HG03342 (cell line): ENCODE measurements around the gene ADGRA1.

ENCODE experiments used
- ATAC-seq: cut with Tn5 transposase; IDR thresholded peaks from one replicate; pipeline ENCODE4 v1.9.1; 2021; ENCODE audit warnings: mild to moderate bottlenecking, moderate library complexity; ENCODE audit not compliant: unreplicated experiment

The ADGRA1 gene

DNA sequence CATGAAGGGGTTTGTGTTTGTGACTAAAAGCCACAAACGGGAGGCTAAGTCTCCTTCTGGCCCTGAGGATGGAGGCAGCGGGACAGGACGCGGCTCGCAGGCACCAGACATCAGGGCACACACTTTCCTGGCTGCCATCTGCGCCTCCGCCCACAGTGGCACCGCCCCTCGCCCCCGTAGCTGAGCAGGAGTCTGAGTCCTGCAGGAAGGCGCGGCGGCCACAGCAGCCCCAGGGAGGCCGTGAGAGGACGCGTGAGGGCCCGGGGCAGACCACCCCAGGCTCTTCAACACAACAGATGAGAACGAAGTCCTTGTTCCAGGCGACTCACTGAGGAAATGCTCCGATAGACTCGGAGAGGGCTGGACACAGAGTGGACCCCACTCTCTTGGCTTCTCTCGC lies 6.6 kb downstream of the ADGRA1 start:
- ATAC-seq, result no peak

DNA sequence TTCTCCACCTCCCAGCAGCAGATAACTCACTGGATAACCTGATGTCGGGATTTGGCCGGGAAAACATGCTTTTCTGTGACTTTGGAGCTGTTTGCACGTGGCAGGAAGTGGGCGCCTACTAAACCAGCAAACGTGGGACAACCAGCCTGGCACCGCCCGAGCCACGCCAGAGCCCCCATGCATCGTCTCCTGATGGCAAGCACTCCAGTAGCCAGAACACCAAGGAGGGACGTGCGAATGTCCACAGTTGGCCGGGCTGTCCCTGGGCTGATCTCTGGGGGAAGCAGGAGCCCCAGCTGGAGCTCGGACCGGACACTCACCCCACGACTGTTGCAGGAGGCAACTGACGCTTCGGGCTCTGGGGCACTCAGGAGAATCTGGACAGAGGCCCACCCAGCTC lies 7.1 kb downstream of the ADGRA1 start:
- no peak for ATAC-seq

DNA sequence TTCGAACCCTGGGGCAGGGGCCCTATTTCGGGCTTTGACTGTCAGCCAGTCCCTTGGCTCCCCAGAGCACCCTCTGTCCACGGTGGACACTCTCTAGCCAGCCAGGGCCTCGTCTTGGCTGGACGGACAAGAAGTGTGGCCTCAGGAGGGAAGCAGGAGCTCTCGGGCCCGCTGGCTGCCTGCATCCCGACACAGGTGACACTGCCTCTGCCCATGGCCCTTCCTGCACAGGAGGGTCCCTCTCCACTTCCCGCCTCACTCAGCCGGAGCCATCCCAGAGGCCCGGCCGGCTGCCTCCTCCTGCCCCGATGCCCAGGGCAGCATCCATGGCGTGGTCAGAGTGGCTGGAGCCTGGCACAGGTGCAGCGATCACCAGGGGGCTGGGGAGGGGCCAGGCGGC lies 7.9 kb downstream of the ADGRA1 start:
- ATAC-seq, result no peak

DNA sequence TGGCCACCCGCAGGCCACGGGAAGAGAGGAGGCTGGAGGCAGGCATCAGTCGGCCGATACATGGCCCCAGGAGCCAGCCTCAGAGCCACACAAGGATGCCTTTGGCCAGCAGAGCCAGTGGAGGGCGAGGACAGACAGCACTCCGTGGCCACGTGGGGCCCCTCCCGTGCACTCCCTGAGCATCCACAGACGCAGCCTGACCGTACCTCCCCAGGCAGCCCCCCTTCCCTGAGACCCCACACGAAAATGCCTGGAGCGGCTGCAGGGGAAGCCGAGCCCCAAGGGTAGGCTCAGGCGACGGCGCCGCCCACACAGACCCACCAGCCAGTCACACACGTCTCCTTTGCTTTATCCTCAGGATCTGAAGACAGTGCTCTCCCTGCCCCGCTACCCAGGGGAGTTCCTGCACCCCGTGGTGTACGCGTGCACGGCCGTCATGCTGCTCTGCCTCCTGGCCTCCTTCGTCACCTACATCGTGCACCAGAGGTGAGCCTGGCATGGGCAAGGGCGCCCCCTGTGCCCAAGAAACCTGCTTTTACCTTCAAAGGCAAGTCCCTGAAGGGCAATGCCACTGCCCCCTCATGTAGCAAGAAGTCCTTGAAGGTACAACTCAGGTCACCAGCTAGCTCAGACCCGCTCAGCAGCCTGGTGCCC lies 9.0 kb downstream of the ADGRA1 start:
- no peak for ATAC-seq

DNA sequence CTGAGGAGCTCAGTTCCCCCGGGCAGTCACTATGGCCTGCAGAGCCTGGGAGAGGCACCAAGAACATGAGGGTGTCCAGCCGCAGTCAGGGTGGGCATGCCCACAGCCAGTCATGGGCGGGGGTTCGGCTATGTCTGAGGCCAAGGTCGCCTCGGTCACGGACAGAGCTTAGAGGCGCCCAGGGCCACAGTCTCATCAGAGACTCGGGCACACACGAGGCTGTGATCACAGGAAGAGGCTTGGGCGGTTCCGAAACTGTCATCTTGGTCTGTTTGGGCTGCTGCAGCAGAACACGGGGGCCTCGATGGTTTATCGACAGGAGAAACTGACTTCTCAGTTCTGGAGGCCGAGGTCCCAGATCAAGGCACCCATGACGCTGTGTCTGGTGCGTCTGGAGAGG lies 9.7 kb downstream of the ADGRA1 start:
- ATAC-seq, result no peak

DNA sequence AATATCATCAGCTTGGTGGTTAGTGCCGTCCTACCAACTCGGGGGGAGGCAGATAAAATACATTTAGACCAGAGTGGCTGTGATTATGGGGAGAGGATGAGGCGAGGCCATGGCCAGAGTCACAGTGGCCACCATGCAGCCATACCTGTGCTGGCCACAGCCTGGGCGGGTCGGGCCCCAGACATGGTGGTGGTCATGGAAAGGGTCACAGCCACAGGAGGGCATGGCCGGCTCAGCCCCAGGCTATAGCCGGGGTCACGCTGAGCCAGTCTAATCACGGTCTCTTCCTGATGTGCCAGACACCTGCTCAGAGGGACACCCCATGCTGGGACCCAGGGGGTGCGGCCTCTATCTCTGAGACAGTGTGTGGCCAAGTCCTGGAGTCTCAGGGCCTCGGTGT lies 10.2 kb downstream of the ADGRA1 start:
- ATAC-seq, result no peak

DNA sequence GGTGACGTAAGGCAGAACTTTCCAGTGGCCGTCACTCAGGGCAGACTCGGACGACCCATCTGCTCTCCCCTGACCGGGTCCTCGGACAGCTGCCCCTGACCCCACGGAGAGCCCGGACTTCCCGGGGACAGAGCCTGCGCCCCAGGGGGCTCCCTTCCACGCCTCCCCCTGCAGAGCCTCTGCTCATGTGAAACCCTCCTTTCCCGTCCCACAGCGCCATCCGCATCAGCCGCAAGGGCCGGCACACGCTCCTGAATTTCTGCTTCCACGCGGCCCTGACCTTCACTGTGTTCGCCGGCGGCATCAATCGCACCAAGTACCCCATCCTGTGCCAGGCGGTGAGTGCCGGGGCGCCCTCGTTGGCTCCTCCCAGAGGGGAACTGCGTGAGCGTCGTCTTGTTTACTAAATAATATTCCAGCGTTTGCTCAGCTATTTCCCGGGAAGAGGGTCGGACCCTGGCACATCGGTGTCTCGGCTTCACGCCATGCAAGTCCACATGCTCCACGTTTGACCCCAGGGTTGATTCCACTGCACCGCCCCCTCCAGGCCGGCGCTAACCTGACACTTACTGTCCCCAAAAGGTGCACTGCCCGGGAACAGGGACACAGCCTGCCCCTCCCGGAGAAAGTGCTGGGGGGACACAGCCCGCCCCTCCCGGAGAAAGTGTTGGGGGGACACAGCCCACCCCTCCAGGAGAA lies 10.9 kb downstream of the ADGRA1 start:
- ATAC-seq, result no peak

DNA sequence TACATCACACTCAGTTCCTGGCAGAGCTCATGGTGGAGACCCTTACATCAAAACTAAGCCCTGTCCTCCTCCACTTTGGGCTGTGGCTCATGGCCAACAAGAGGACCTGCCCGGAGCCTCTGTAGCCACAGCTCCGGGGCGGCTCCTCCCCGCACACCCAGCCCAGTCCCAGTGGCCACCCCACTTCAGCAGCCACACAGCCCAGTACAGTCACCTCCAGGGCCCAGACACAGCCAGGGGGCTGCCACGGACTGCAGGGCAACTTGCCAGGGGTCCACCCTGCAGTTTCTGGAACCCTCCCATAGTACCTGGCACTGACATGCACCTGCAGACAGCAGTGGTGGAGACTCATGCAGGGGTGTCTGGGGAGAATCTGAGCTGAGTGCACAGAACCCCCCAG lies 11.8 kb downstream of the ADGRA1 start:
- no peak for ATAC-seq

DNA sequence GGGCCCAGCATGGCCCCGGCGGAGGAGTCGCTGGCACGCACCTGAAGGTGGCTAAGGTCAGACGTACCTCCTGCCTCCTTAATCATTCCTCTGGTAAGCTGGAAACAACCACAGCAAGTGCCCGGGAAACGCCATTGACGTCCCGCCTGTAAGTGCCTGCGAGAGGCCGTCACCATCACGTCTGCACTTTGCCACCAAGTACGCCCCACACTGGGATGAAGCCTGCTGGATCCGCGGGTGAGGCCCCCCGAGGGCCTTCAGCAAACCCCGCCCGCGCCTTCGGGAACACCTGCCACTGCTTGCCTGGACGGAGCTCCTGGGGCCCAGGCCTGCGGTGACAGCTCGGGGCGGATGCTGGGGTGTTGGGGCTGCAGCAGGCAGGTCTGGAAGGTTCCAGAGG lies 12.5 kb downstream of the ADGRA1 start:
- ATAC-seq, result no peak

DNA sequence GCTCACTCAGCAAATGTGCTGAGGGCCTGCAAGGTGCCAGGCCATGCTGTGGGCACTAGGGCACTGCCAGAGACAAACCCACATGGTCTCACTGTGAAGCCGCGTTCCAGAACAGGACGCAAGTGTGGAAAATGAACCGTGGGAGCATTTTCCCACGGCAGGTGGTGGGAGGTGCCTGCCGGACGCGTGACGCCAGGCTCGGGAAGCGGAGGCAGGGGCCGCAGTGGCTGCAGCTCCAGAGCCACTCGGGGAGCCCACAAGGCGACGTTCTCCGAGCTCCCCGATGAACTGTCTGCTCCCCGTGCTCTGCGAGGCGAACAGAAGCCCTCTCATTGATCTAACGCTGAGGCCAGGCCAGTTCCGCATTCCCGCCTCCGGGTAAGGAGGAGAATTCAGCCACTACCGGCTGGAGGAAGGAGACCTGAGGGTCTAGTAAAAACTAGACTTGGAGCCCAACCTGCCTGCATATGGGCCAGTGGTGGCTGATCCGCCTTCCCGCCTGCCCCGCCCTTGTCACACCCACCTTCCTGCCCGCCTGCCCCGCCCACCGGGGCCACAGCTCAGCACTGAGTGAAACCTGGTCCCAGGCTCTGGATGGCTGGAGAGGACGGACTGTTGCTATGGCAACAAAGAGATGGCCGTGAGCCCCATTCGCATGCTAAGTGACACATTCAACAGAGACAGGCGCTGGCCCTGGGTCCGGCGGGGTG lies 13.1 kb downstream of the ADGRA1 start:
- no peak for ATAC-seq

DNA sequence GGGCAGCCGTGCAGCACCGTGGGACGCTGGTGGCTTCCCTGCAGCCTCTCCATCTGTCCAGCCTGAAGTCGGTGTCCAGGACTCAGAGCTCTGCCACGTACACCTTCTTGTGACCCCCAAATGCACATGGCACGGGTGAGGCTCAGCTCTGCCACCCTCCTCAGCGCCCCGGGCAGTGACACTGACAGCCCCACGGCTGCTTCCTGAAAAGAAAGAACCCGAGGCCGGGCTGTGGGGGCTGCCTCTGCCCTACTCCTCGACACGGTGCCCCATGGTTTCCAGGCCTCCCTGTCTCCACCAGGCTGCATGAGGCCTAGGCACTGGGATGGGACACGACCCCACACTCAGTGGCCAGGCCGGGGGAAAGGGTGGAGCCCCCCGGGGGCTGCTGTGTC lies 13.7 kb downstream of the ADGRA1 start:
- no peak for ATAC-seq

DNA sequence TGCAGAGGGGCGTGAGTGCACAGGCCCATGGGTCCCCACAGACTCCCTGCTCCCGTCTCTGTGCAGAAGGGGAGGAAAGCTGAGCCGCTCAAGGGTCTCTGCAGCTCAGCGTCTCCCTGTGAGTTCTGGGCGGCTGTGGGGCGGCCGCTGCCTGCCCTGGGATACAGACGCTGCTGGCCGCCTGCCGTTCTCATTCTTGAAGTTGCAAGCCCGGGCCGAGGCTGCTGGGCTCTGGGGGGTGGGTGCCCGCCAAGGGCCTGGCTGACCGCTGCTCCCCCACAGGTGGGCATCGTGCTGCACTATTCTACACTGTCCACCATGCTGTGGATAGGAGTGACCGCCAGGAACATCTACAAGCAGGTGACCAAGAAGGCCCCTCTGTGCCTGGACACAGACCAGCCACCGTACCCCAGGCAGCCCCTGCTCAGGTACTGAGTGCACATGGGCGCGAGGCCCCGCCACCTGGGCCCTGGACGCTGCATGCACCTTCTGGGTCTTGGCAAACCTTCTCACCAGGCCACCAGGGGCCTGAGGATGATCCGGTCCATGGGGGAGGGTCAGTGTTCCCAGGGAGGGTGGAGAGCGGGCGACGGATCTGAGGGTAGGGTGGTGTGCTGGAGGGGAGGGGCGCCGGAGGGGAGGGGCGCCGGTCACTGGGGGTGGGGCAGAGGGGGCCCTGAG lies 14.8 kb downstream of the ADGRA1 start:
- ATAC-seq, result no peak

DNA sequence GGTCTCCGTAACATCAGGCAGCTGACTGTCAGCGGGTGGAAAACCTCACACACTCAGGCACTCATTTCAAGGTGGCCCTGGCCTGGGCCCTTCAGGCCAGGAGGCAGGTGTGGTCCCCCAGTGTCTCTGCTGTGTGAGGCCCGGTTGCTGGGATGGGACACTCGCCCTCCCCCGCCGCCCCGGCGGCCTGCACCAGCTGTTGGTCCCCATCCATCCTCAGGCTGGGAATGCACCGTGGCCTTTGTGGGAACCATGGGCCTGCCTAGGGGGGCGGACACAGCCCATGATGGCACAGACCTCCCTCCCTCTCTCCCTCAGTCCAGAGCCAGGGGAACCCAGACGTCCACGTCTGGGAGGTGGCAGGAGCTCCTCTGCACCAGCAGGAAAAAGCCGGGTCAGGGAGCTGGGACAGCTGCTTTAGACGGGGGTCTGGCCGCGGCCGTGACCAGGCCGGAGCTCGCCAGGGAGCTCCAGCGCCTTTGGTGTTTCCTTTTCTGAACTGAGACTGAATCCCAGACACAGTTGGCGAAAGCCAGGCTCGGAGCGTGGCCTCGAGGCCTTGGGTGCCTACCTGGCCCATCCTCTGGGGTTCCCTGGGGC lies 15.7 kb downstream of the ADGRA1 start:
- ATAC-seq, result no peak

DNA sequence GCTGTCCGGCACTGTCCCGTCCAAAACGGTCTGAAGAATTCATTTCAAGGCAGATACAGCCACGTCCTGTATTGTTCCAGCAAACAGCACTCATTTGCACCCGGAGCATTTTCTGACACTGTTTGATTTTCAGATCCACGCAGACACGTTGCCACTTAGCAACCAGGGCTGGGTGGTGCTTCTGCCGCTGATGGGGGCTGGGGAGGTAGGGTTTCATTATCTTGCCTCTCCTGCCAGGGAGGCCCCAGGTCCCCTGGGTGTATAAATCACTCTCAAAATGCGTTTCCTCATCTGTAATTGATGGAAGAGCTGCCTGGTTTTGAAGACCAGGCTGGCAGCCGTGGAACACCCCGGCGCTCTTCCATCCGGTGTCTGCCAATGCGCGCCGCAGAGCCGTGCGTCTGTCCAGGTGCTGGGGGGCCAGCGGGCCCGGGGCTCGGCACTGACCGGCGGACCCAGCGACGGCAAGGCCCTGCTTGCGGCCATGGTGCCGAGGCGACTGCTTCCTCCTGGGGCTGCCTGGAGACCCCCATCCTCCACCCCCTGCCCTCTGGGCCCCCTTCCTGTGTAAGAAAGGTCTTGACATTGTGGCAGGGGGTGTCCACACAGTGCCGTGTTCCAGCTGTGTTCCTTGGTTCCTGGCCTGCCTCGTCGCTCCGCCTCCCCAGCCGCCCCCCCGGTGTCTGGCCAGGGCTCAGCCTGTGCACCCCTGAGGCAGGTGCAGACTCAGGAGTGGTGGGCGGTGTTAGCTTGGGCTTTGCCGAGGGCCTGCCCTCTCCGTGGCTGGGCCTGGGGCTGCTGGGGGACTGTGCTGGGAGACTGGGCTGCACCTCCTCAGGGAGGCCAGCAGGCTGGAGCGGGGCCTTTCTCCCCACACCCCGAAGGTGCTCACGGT lies 16.6 kb downstream of the ADGRA1 start:
- ATAC-seq, result no peak

DNA sequence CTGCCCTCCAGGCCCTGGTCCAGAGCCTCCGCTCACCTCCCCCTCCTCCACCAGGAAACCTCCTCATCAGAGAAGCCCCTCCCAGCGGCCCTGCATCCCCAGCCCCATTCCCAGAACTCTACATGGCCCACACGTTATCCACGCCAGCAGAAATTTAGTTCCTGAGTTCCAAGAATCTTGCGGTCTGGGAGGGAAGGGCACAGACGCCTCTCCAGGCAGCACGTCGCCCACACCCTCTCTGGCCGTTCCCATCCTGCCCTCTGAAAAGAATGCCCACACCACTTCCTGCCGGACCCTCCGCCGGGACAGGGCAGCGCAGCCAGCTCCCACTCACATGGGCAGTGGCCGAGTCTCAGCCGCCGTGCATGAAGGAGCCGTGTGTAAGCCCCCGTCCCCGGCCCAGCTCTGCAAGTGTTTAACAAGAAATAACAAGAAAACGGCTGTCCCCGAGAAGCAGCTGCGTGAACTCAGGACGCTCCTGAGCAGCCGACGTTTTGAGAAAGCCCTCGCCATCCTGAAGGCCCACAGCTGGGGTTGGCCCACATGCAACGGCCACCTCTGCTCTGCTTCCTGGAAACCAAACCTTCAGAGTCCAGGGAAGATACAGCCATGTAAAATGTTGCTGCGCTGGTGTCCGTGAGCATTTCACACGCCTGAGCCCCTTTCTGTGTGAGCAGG lies 17.4 kb downstream of the ADGRA1 start:
- no peak for ATAC-seq

DNA sequence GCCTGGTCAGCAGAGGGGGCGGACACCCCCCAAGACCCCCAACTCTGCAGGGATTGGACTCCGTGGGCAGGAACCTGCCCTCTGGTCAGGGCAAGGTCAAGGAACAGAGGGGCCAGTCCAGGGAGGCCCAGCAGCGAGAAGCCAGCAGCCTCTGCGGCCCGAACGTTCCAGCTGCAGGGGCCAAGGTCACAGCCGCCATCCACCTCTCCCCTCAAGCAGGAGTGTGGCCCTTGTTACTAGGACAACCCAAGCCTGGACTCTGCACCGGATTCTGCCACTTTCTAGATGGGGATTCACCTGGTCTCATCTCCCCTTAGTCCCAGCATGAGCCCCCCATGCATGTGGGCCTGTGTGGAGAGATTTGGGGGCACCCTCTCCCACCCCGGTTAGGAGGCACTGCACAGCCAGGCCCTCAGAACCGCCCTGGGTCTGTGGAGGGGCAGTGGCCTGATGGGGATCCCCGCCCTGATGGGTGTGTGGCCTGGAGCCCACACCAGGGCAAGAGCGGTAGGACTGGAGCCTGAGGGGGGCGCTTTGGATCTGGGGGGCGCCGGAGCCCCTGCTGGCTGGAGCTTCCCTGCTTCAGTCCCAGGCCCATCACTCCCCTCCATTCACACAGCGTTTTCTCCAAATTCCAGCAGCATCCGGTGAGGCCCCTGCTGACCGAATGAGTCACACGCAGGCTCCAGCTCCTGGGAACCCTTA lies 18.1 kb downstream of the ADGRA1 start:
- ATAC-seq, result no peak

DNA sequence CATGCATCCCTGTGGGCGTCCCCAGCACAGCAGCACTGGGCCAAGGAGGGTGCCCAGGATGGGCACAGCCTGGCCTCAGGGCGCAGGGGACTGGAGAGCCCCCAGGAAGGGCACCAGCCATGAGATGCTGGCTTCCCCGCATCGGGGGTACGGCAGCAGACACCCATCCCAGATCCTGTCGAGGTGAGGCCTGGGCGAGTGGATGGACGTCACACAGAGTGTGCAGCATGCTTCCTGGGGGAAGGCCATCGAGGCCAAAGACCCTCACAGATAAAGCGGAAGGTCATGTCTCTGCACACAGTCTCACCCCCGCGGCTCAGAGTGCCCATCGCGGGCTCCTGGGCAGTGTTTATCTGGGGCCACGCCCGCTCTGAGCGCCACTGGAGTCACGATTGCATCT lies 18.8 kb downstream of the ADGRA1 start:
- no peak for ATAC-seq

DNA sequence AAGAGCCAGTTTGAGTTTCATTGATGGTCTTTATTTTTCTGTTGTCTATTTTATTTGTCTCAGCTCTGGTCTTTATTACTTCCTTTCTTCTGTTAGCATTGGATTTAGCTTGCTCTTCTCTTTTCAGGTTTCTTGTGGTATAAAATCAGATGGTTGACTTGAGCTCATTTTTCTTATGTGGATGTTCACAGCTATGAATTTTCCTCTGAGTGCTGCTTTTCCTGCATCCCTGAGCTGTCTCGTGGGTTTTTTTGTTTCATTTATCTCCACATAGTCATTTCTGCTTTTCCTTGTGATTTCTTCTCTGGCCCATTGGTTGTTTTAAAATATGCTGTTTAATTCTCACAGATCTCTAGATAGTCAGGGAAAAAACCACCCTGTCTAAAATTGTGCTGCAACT lies 19.7 kb downstream of the ADGRA1 start:
- ATAC-seq, result no peak

DNA sequence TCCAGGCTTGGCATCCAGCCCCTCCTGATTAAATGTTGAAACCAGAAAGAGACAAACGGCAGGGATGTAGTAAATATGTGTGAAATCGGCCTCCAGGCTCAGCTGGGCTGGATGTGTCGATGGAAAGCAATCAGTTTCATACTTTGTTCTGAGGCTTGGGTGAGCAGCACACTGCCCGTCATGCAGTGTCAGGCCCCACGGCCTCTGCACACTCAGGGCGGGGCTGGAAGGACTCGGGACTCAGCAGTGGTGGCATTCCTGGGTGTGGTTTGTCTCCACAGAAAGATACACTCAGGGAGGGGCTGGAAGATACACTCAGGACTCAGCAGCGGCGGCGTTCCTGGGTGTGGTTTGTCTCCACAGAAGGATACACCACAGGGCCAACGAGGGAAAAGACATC lies 22.0 kb downstream of the ADGRA1 start:
- ATAC-seq, result no peak
